ENCODE measurements around the gene SLC35F1. TPM values are rescaled to one million over a fixed set of nuclear protein-coding genes. Genes with fewer than 3 reads are reported as not detected.

Gene SLC35F1
- total and polyA plus RNA-seq, 10 of the 15 experiments (the other 5 are each of a cell fraction or from before 2014, with no cell fraction given), result 0.01 TPM; not detected in 9

GRCh38 chr6:118134736-118135135 lies 227.7 kb downstream of the SLC35F1 start:
- H3K27me3 ChIP-seq (replicated peaks in 1 of 2; ENCODE audit: control insufficient read depth in 2 of 2, insufficient read depth in 2 of 2, low read length in 1 of 2), result no peaks in the 10 kb centered on the region
- ChIA-PET SMC1A (ENCODE audit: uncharacterized antibody, unreplicated experiment) (no interaction called here), RAD21 (ENCODE audit: unreplicated experiment) (no interaction called here), CTCF (no interaction called here), POLR2A (no interaction called here)
- 28% methylated on average over 5 of the region's 5 CpGs for WGBS (ENCODE audit: insufficient coverage, insufficient replicate concordance, low lambda C conversion rate, missing lambda C conversion rate)
- H3K9me3 ChIP-seq (replicated peaks; ENCODE audit: control insufficient read depth, insufficient read depth, low read length), result no peaks in the 10 kb centered on the region
- no peaks in the 10 kb centered on the region for H3K4me1 ChIP-seq (ENCODE audit: control insufficient read depth, insufficient read depth, low read length)
- no peaks in the 10 kb centered on the region for H3K79me2 ChIP-seq (ENCODE audit: control insufficient read depth, insufficient read depth, low read length)
- no peaks in the 10 kb centered on the region for H4K20me1 ChIP-seq (ENCODE audit: control insufficient read depth, insufficient read depth)
- no peak for ATAC-seq
- DNase-seq (ENCODE audit: low read depth, low spot score), result no peak
- FAIRE-seq, result no peak
- intact Hi-C loops (cut with micrococcal nuclease; ENCODE audit: unreplicated experiment) (no loop called here), in situ Hi-C loops (cut with MboI) (no loop called here)
- no peak overlapping the region for H3K4me3 ChIP-seq
- no peak overlapping the region for H3K4me2 ChIP-seq (ENCODE audit: control insufficient read depth, insufficient read depth)
- no peak overlapping the region for H2AFZ ChIP-seq (ENCODE audit: control insufficient read depth, low read depth, low read length)
- no peak overlapping the region for H3K27ac ChIP-seq (ENCODE audit: control insufficient read depth, insufficient read depth)
- no peak overlapping the region for H3K9ac ChIP-seq (ENCODE audit: control insufficient read depth, insufficient read depth, low read length)
- BruUV-seq (replicated peaks), result no TSS peak
- TF ChIP-seq POLR2A (IDR thresholded peaks at IDR 0.05; ENCODE audit: low read depth, low read length) (no peak), STAT3 (IDR thresholded peaks at IDR 0.05; ENCODE audit: low read depth, low read length) (no peak)
- H3K36me3 ChIP-seq (ENCODE audit: control insufficient read depth in 2 of 2, insufficient read depth in 2 of 2, low read length in 1 of 2), result no peaks in the 10 kb centered on the region

- BruUV-seq (replicated peaks), result no TSS peak
- Histone ChIP-seq H3K4me1 (ENCODE audit: control insufficient read depth, insufficient read depth, low read length) (no peaks in the 10 kb centered on the region), H4K20me1 (ENCODE audit: control insufficient read depth, insufficient read depth) (no peaks in the 10 kb centered on the region), H3K4me2 (ENCODE audit: control insufficient read depth, insufficient read depth) (no peak overlapping the region), H3K27ac (ENCODE audit: control insufficient read depth, insufficient read depth) (no peak overlapping the region), H3K79me2 (ENCODE audit: control insufficient read depth, insufficient read depth, low read length) (no peaks in the 10 kb centered on the region), H3K36me3 (ENCODE audit: control insufficient read depth in 2 of 2, insufficient read depth in 2 of 2, low read length in 1 of 2) (no peaks in the 10 kb centered on the region), H3K4me3 (no peak overlapping the region), H3K27me3 (replicated peaks in 1 of 2; ENCODE audit: control insufficient read depth in 2 of 2, insufficient read depth in 2 of 2, low read length in 1 of 2) (no peaks in the 10 kb centered on the region), H3K9ac (ENCODE audit: control insufficient read depth, insufficient read depth, low read length) (no peak overlapping the region), H2AFZ (ENCODE audit: control insufficient read depth, low read depth, low read length) (no peak overlapping the region), H3K9me3 (replicated peaks; ENCODE audit: control insufficient read depth, insufficient read depth, low read length) (no peaks in the 10 kb centered on the region)
- intact Hi-C loops (cut with micrococcal nuclease; ENCODE audit: unreplicated experiment), result no loop called here
- ChIA-PET CTCF (no interaction called here), POLR2A (no interaction called here), RAD21 (ENCODE audit: unreplicated experiment) (no interaction called here), SMC1A (ENCODE audit: uncharacterized antibody, unreplicated experiment) (no interaction called here)
- no peak for FAIRE-seq
- in situ Hi-C loops (cut with MboI), result no loop called here
- no peak for ATAC-seq
- DNase-seq (ENCODE audit: low read depth, low spot score), result no peak
- TF ChIP-seq STAT3 (IDR thresholded peaks at IDR 0.05; ENCODE audit: low read depth, low read length), result no peak
- TF ChIP-seq ZZZ3 (IDR thresholded peaks at IDR 0.05; ENCODE audit: control insufficient read depth, insufficient read length, low read depth), result no peak
- no peak for TF ChIP-seq MYB (IDR thresholded peaks at IDR 0.05; ENCODE audit: borderline replicate concordance, low read depth, low read length)
- no peak for TF ChIP-seq RBBP5 (conservative IDR thresholded peaks at IDR 0.05)
- no peak for TF ChIP-seq ASH2L (IDR thresholded peaks at IDR 0.05; ENCODE audit: borderline replicate concordance, low read depth)
- TF ChIP-seq JUNB (IDR thresholded peaks at IDR 0.05), result no peak
- no peak for TF ChIP-seq KLF5 (IDR thresholded peaks at IDR 0.05; ENCODE audit: partially characterized antibody)
- no peak for TF ChIP-seq TBL1XR1 (IDR thresholded peaks at IDR 0.05; ENCODE audit: low read depth, low read length)
- no peak for TF ChIP-seq ATF2 (IDR thresholded peaks at IDR 0.05; ENCODE audit: low read length)
- TF ChIP-seq TARDBP (IDR thresholded peaks at IDR 0.05; ENCODE audit: borderline replicate concordance), result no peak
- TF ChIP-seq LARP7 (IDR thresholded peaks at IDR 0.05), result no peak
- 25% methylated on average over 2 of the region's 2 CpGs for WGBS (ENCODE audit: insufficient coverage, insufficient replicate concordance, low lambda C conversion rate, missing lambda C conversion rate)
Observed at GRCh38 chr6:118135371-118135770, 228.3 kb downstream of the SLC35F1 start.
